Skeletal muscle satellite cell (primary cell): Measurements from ENCODE around the gene SNTB2.
"Not testable (repeated sequence)": the region's sequence is repeated elsewhere in the genome, so short reads cannot be mapped to it uniquely, and the experiment has no call there.

Experiments
- H3K27me3 ChIP-seq: 2 replicates; pipeline ENCODE4 v1.7.0; 2013; ENCODE audit warnings: low read length; ENCODE audit not compliant: control insufficient read depth, insufficient read depth
- H3K36me3 ChIP-seq: 2 replicates; pipeline ENCODE4 v1.7.0; 2013; ENCODE audit warnings: mild to moderate bottlenecking, control low read depth, low read length; ENCODE audit not compliant: insufficient read depth
- H3K4me1 ChIP-seq: 2 replicates; pipeline ENCODE4 v1.7.0; 2013; ENCODE audit warnings: low read length; ENCODE audit not compliant: control insufficient read depth, insufficient read depth
- H3K4me2 ChIP-seq: 2 replicates; pipeline ENCODE4 v1.7.0; 2013; ENCODE audit warnings: mild to moderate bottlenecking, low read length
- H3K4me3 ChIP-seq: 2 replicates; pipeline ENCODE4 v1.7.0; 2013; ENCODE audit warnings: low read length
- H3K9ac ChIP-seq: 2 replicates; pipeline ENCODE4 v1.7.0; 2013; ENCODE audit warnings: mild to moderate bottlenecking, low read depth, low read length, moderate library complexity
- H3K9me3 ChIP-seq: replicated peaks from 2 replicates; pipeline ENCODE4 v1.7.0; 2013; ENCODE audit warnings: mild to moderate bottlenecking, control low read depth, low read length

SNTB2 gene

DNA sequence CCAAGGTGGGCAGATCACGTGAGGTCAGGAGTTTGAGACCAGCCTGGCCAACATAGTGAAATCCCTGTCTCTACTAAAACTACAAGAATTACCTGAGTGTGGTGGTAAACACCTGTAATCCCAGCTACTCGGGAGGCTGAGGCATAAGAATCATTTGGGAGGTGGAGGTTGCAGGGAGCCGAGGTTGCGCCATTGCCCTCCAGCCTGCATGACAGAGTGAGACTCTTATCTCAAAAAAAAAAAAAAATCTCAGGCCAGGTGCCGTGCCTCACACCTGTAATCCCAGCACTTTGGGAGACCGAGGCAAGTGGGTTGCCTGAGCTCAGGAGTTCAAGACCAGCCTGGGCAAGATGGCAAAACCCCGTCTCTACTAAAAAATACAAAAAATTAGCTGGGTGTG is 109.8 kb downstream of the SNTB2 start:
- not testable (repeated sequence) for H3K4me1 ChIP-seq, H3K9ac ChIP-seq
- H3K36me3 ChIP-seq = peaks cover 24% of the 10 kb centered on the region

DNA sequence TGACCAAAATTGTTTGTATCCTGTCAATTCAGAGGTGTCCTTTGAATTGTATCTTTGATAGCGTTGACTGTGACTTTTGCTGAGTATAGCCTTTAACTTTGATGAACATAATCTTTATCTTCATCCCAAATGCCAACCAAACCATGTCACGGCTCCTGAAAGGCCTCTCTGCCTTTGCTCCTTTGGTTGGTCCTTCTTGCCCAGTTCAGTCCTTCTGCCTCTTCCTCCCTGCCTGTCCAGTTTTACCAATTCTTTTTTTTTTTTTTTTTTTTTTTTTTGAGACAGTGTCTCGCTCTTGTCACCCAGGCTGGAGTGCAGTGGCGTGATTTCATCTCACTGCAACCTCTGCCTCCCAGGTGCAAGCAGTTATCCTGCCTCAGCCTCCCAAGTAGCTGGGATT is 111.3 kb downstream of the SNTB2 start:
- Histone ChIP-seq H3K36me3 (peaks cover 27% of the 10 kb centered on the region), H3K27me3 (no peaks in the 10 kb centered on the region), H3K4me1 (no peaks in the 10 kb centered on the region), H3K4me2 (no peak overlapping the region), H3K9me3 (no peaks in the 10 kb centered on the region), H3K9ac (no peak overlapping the region), H3K4me3 (no peak overlapping the region)

More for the DNA sequence above, 109.8 kb downstream of the SNTB2 start:
- H3K4me2 ChIP-seq, H3K4me3 ChIP-seq, H3K27me3 ChIP-seq, H3K9me3 ChIP-seq: not testable (repeated sequence)

DNA sequence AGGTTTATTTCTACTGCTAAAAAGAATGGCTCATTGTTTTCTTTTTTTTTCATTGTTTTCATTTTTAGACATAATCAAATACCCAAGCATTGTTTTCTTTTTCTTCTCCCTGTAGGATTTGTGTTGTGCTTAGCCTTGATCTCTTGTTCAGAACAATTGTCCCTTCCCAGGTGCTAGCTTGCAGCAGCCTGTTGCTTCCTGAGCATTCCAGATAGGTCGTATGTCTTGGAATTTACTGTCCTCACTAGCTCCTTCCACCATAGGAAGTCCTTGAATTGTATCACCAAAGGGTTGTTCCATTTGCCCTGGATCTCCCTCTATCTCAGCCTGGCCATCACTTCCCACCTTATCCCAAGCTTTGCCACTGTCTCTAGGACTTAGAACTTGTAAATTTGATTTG is 114.2 kb downstream of the SNTB2 start:
- Histone ChIP-seq H3K9ac (no peak overlapping the region), H3K27me3 (no peaks in the 10 kb centered on the region), H3K4me1 (no peaks in the 10 kb centered on the region), H3K4me2 (no peak overlapping the region), H3K4me3 (no peak overlapping the region), H3K36me3 (peaks cover 29% of the 10 kb centered on the region), H3K9me3 (no peaks in the 10 kb centered on the region)

DNA sequence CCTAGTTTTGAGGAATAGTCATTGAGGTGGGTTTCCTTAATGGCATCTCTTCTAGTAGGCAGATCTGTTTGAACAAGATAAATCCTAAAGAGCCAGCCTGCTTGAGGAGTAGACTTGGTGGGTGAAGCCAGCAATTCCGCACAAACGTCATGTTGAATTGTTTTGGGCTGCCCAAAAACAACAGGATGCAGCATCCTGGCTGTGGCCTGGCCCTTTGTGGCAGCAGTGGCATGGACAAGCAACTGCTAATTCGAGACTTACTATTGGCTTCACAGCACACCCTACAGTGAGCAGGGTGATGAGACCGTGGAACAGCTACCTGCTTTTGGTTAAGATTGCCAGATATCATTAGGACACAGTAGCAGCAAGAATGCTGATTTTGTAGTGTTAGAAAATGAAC is 114.9 kb downstream of the SNTB2 start:
- H3K9ac ChIP-seq = no peak overlapping the region
- no peak overlapping the region for H3K4me2 ChIP-seq
- no peaks in the 10 kb centered on the region for H3K4me1 ChIP-seq
- no peaks in the 10 kb centered on the region for H3K27me3 ChIP-seq
- H3K9me3 ChIP-seq = no peaks in the 10 kb centered on the region
- H3K4me3 ChIP-seq = no peak overlapping the region
- peaks cover 29% of the 10 kb centered on the region for H3K36me3 ChIP-seq

DNA sequence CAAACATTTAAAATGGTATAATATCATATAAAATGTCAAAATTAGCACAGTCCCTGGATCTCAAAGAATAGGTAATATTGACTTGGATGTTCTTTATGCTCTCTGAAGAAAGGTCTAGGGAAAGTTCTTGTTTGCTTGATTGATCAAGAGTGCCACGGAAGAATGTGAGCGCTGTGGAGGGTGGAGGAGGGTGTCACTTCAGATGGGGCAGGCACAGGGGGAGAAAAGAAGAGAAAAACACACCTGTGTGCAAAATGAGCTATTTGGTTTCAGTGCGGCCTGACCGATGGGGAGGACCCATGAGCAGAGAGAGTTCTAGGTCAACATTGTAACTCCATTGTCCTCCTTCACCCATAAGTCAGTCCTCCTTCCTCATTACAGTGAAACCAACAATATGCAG is 115.3 kb downstream of the SNTB2 start:
- Histone ChIP-seq H3K9me3 (no peaks in the 10 kb centered on the region), H3K27me3 (no peaks in the 10 kb centered on the region), H3K4me3 (no peak overlapping the region), H3K4me1 (no peaks in the 10 kb centered on the region), H3K4me2 (no peak overlapping the region), H3K36me3 (peaks cover 29% of the 10 kb centered on the region), H3K9ac (no peak overlapping the region)

DNA sequence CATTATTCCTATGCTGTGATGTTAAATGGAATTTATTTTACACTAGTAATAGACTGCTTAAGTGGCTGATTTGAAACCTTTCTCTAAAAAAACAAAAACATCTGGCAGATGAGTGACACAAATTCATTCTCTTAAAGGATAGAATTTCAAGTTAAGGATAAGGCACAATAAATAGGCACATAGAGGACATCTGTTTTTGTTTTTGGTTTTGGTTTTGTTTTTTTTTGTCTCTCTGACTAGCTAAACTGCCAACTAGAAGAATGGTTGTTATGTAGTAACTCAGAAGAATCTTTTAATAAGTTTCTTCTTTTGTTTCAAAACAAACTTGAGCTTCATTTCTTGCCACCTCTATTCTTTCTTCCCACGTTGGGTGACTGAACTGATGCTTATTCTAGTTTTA is 119.1 kb downstream of the SNTB2 start:
- peaks cover 15% of the 10 kb centered on the region for H3K36me3 ChIP-seq
- H3K4me2 ChIP-seq = no peak overlapping the region
- H3K4me1 ChIP-seq = peaks cover 4% of the 10 kb centered on the region

DNA sequence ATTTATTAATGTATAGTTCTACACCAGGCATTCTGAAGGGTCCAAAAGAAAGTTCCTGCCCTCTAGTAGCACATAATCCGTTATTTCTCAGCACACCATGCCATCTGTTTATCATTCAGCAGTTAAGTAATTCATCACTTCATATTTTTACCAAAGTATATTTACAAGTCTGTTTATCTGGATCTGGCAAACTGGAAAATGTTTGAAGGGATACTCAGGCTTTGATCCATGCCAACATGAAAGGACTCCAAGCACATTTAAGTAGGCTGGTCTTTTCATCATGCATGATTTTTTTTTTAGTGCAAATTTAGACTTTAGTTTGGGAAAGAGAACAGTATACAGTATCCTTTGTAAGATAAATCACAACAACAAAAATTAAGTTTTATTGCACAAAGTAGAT is 120.1 kb downstream of the SNTB2 start:
- no peaks in the 10 kb centered on the region for H3K9me3 ChIP-seq
- H3K9ac ChIP-seq = no peak overlapping the region
- peaks cover 5% of the 10 kb centered on the region for H3K4me1 ChIP-seq
- H3K4me2 ChIP-seq = no peak overlapping the region
- H3K36me3 ChIP-seq = peaks cover 6% of the 10 kb centered on the region
- H3K27me3 ChIP-seq = no peaks in the 10 kb centered on the region
- no peak overlapping the region for H3K4me3 ChIP-seq

More for the DNA sequence above, 119.1 kb downstream of the SNTB2 start:
- Histone ChIP-seq H3K27me3 (no peaks in the 10 kb centered on the region), H3K4me3 (no peak overlapping the region), H3K9ac (no peak overlapping the region), H3K9me3 (no peaks in the 10 kb centered on the region)

DNA sequence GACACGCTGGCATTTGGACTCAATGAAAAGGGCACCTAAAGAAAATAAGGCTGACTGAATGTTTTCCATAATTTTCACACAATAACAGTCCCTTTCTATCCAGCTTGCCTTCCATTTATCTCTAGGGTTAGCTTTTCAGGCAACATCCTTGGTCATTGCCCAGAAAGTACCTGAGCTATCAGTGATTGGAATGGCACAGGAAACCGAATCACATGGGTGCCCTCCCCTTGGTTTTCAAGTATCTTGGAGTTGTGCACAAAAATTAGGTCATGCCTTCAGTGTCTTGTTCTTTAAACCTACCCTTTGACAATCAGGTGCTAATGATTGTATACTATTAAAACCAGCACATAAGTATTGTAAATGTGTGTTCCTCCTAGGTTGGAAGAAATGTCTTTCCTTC is 120.9 kb downstream of the SNTB2 start:
- no peak overlapping the region for H3K4me2 ChIP-seq
- peaks cover 8% of the 10 kb centered on the region for H3K4me1 ChIP-seq
- H3K27me3 ChIP-seq = no peaks in the 10 kb centered on the region
- no peaks in the 10 kb centered on the region for H3K9me3 ChIP-seq
- no peak overlapping the region for H3K4me3 ChIP-seq
- peaks cover 6% of the 10 kb centered on the region for H3K36me3 ChIP-seq
- no peak overlapping the region for H3K9ac ChIP-seq

DNA sequence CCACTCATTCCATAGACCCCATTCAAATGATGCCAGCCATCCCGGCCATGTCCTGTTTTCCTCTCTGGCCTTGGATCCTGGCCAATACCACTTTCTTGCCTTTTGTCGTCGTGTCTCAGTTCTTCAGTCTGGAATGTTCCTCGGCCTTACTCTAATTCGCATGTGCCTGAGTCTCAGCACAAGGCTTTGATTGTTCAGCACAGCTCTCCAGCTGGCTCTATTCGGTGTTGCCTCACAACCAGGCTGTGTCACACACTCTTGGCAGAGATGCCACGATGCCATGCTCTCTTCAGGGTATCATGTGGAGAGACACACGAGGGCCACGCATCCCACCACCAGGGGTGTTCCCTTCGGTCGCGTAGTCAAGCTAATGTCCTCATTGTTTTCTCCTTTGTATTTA is 122.4 kb downstream of the SNTB2 start:
- Histone ChIP-seq H3K4me3 (no peak overlapping the region), H3K4me1 (peaks cover 8% of the 10 kb centered on the region), H3K9ac (no peak overlapping the region), H3K4me2 (no peak overlapping the region), H3K27me3 (no peaks in the 10 kb centered on the region), H3K36me3 (peaks cover under 1% of the 10 kb centered on the region), H3K9me3 (no peaks in the 10 kb centered on the region)

DNA sequence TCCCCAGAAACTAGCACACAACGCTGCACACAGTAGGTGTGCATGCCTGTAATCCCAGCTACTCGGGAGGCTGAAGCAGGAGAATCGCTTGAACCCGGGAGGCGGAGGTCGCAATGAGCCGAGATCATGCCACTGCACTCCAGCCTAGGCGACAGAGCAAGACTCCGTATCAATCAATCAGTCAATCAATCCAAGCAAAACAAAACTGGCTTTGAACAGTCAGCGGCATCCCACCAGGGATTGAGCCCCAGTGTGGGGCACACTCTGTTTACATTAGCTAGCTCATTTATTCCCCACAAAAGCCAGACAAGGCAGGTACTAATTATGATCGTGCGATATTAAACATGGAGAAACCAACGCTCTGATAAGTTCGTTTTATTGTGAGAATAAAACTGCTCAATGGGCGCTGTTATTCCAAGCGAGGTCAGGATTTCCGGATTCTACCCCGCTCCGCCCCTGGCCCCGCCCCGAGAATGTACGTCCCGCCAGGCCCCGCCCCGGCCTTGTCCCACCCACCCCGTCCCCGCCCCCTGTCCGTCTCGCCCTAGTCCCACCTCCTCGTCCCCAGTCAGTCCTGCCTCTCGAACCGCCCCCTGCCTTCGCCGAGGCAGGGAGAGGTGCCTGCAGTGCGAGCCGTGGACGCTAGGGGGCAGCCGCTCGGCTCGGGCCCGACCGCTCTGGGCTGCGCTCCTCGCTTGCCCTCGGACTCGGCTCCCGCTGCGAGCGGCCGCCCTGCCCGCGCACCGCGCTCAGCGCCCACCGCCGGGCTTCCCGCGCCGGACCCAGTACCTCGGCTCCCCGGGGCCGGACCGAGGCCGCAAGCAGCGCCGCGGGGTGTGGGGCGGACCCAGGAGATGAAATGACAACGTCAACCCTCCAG is 123.9 kb downstream of the SNTB2 start, which contains the start of gene VPS4A:
Gene VPS4A (plus strand): TSS at position 698 of the 880 bp plus-strand sequence. CDS start 162 bp downstream, at position 860.
- Histone ChIP-seq H3K4me2 (peak within 1 kb of the TSS; percentile 99), H3K4me3 (peak within 1 kb of the TSS; percentile 88), H3K4me1 (peaks cover 8% of the 10 kb centered on the region), H3K9ac (peak within 1 kb of the TSS; percentile 98), H3K9me3 (no peaks in the 10 kb centered on the region), H3K27me3 (no peaks in the 10 kb centered on the region), H3K36me3 (peaks cover 17% of the 10 kb centered on the region)

DNA sequence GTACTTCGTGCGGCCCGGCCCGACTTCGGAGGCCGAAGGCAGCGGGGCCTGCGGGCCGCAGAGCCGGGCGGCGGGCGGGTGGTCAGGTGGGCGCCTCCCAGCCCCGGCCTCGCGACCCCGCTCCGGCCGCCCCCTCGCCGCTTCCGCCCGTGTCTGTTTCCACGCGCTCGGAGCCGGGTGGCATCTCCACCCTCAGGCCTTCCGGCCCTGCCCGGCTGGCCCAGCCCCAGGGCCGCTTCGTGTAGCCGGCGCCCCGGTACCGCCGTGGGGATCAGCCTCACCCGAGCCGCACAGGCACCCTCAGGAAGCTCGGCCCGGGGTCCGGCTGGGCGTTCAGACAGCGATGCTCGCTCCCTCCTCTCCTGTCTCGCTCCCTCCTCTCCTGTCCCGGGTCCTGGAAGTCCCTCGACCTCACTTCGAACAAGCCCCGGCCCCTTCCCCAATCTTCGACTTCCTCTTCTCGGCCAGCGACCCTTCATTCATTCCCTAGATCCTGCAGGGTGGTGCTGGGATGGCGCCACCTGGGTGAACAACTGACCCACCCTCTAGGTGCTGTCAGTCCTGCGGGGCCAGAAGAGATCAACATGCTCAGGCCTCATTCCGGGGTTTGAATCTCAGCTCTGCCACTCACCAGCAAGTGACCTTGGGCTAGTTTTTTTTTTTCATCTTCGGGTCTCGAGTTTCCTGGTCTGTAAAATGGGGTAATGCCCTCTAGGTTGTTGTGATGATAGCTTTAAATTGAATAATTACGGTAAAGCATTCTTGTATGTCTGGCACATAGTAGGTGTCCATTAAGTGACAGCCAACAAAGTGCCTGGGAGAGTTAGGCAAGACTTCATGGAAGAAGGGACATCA is 124.8 kb downstream of the SNTB2 start:
- Histone ChIP-seq H3K4me1 (peaks cover 8% of the 10 kb centered on the region), H3K4me3 (peak overlapping the region; percentile 88), H3K27me3 (no peaks in the 10 kb centered on the region), H3K9ac (peak overlapping the region; percentile 98), H3K9me3 (no peaks in the 10 kb centered on the region), H3K36me3 (peaks cover 25% of the 10 kb centered on the region), H3K4me2 (peak overlapping the region; percentile 96)
